ENCODE data around the gene POFUT2.

POFUT2 gene

GRCh38 chr21:45262616-45263015, 25.1 kb downstream of the POFUT2 start:
- Histone ChIP-seq H3K4me2 (ENCODE audit: low read length) (no peak overlapping the region), H4K8ac (ENCODE audit: low read depth, low read length) (no peak overlapping the region), H2BK5ac (ENCODE audit: low read depth, low read length, poor library complexity) (no peak overlapping the region), H3K4me1 (ENCODE audit: control insufficient read depth in 1 of 2, insufficient read depth in 2 of 2, low read length in 2 of 2) (no peaks in the 10 kb centered on the region), H3K36me3 (ENCODE audit: control insufficient read depth in 1 of 2, insufficient read depth in 2 of 2, low read length in 2 of 2) (peaks cover 44 to 52% of the 10 kb centered on the region in 2 experiments), H3K23ac (ENCODE audit: low read length) (no peak overlapping the region), H3K14ac (ENCODE audit: low read length) (no peak overlapping the region), H2AK5ac (ENCODE audit: low read length) (no peak overlapping the region), H3K9me3 (ENCODE audit: insufficient read depth, low read depth, low read length) (peaks cover 3% of the 10 kb centered on the region), H2AFZ (ENCODE audit: insufficient read depth, low read length, poor library complexity) (no peak overlapping the region), H3K27me3 (ENCODE audit: insufficient read depth, low read length) (no peaks in the 10 kb centered on the region), H3K4ac (ENCODE audit: low read depth, low read length) (no peak overlapping the region), H3K79me2 (ENCODE audit: control insufficient read depth, insufficient read depth, low read length, poor library complexity) (no peaks in the 10 kb centered on the region), H2BK120ac (ENCODE audit: insufficient read depth, low read length, poor library complexity) (no peak overlapping the region), H2BK12ac (ENCODE audit: low read length) (no peak overlapping the region), H3K4me3 (ENCODE audit: low read depth, low read length) (no peak overlapping the region), H4K91ac (ENCODE audit: low read depth, low read length) (no peak overlapping the region), H4K12ac (ENCODE audit: low read depth, low read length) (no peak overlapping the region), H3K9ac (ENCODE audit: low read length) (no peak overlapping the region), H3K18ac (ENCODE audit: low read length) (no peak overlapping the region), H3K27ac (ENCODE audit: low read depth, low read length) (no peak overlapping the region), H3K79me1 (ENCODE audit: low read length) (no peaks in the 10 kb centered on the region)
- peak; percentile 85 to 89 for DNase-seq
- WGBS (ENCODE audit: extremely low coverage, insufficient coverage, insufficient read length): no CpG with 5 or more reads among the region's 11 CpGs

- H3K79me2 ChIP-seq (ENCODE audit: control insufficient read depth, insufficient read depth, low read length, poor library complexity): no peaks in the 10 kb centered on the region
These were observed 25.6 kb downstream of the POFUT2 start for GRCh38 chr21:45262041-45262581.

GRCh38 chr21:45261093-45261492, 26.6 kb downstream of the POFUT2 start:
- H2AFZ ChIP-seq (ENCODE audit: insufficient read depth, low read length, poor library complexity): no peak overlapping the region
- H3K27me3 ChIP-seq (ENCODE audit: insufficient read depth, low read length): no peaks in the 10 kb centered on the region
- no peak overlapping the region for H4K12ac ChIP-seq (ENCODE audit: low read depth, low read length)
- WGBS (ENCODE audit: extremely low coverage, insufficient coverage, insufficient read length): no CpG with 5 or more reads among the region's 10 CpGs
- H2BK120ac ChIP-seq (ENCODE audit: insufficient read depth, low read length, poor library complexity): no peak overlapping the region
- H3K79me2 ChIP-seq (ENCODE audit: control insufficient read depth, insufficient read depth, low read length, poor library complexity): no peaks in the 10 kb centered on the region
- H4K91ac ChIP-seq (ENCODE audit: low read depth, low read length): no peak overlapping the region
- no peak overlapping the region for H3K14ac ChIP-seq (ENCODE audit: low read length)
- peaks cover 3% of the 10 kb centered on the region for H3K9me3 ChIP-seq (ENCODE audit: insufficient read depth, low read depth, low read length)
- no peak for DNase-seq
- no peak overlapping the region for H2BK5ac ChIP-seq (ENCODE audit: low read depth, low read length, poor library complexity)
- no peak overlapping the region for H3K18ac ChIP-seq (ENCODE audit: low read length)
- H2BK12ac ChIP-seq (ENCODE audit: low read length): no peak overlapping the region
- no peaks in the 10 kb centered on the region for H3K4me1 ChIP-seq (ENCODE audit: control insufficient read depth in 1 of 2, insufficient read depth in 2 of 2, low read length in 2 of 2)
- H3K27ac ChIP-seq (ENCODE audit: low read depth, low read length): no peak overlapping the region
- no peak overlapping the region for H3K4me3 ChIP-seq (ENCODE audit: low read depth, low read length)
- peaks cover 29 to 36% of the 10 kb centered on the region in 2 experiments for H3K36me3 ChIP-seq (ENCODE audit: control insufficient read depth in 1 of 2, insufficient read depth in 2 of 2, low read length in 2 of 2)
- no peak overlapping the region for H3K23ac ChIP-seq (ENCODE audit: low read length)
- H3K4me2 ChIP-seq (ENCODE audit: low read length): no peak overlapping the region
- no peak overlapping the region for H4K8ac ChIP-seq (ENCODE audit: low read depth, low read length)
- no peak overlapping the region for H3K9ac ChIP-seq (ENCODE audit: low read length)
- no peaks in the 10 kb centered on the region for H3K79me1 ChIP-seq (ENCODE audit: low read length)
- no peak overlapping the region for H2AK5ac ChIP-seq (ENCODE audit: low read length)
- no peak overlapping the region for H3K4ac ChIP-seq (ENCODE audit: low read depth, low read length)

More at GRCh38 chr21:45262041-45262581, 25.6 kb downstream of the POFUT2 start:
- Histone ChIP-seq H3K14ac (ENCODE audit: low read length) (no peak overlapping the region), H3K27ac (ENCODE audit: low read depth, low read length) (no peak overlapping the region), H3K9ac (ENCODE audit: low read length) (no peak overlapping the region), H3K4me3 (ENCODE audit: low read depth, low read length) (no peak overlapping the region), H2AK5ac (ENCODE audit: low read length) (no peak overlapping the region), H3K79me1 (ENCODE audit: low read length) (no peaks in the 10 kb centered on the region), H3K18ac (ENCODE audit: low read length) (no peak overlapping the region), H3K27me3 (ENCODE audit: insufficient read depth, low read length) (no peaks in the 10 kb centered on the region), H3K4me1 (ENCODE audit: control insufficient read depth in 1 of 2, insufficient read depth in 2 of 2, low read length in 2 of 2) (no peaks in the 10 kb centered on the region), H3K36me3 (ENCODE audit: control insufficient read depth in 1 of 2, insufficient read depth in 2 of 2, low read length in 2 of 2) (peaks cover 39 to 47% of the 10 kb centered on the region in 2 experiments), H4K8ac (ENCODE audit: low read depth, low read length) (no peak overlapping the region), H3K23ac (ENCODE audit: low read length) (no peak overlapping the region), H3K4ac (ENCODE audit: low read depth, low read length) (no peak overlapping the region), H4K91ac (ENCODE audit: low read depth, low read length) (no peak overlapping the region), H4K12ac (ENCODE audit: low read depth, low read length) (no peak overlapping the region), H2BK120ac (ENCODE audit: insufficient read depth, low read length, poor library complexity) (no peak overlapping the region), H3K4me2 (ENCODE audit: low read length) (no peak overlapping the region), H2AFZ (ENCODE audit: insufficient read depth, low read length, poor library complexity) (no peak overlapping the region), H2BK12ac (ENCODE audit: low read length) (no peak overlapping the region), H3K9me3 (ENCODE audit: insufficient read depth, low read depth, low read length) (peaks cover 3% of the 10 kb centered on the region), H2BK5ac (ENCODE audit: low read depth, low read length, poor library complexity) (no peak overlapping the region)
- WGBS (ENCODE audit: extremely low coverage, insufficient coverage, insufficient read length): no CpG with 5 or more reads among the region's 7 CpGs
- no peak for DNase-seq

- no CpG with 5 or more reads among the region's 5 CpGs for WGBS (ENCODE audit: extremely low coverage, insufficient coverage, insufficient read length)
- H3K9ac ChIP-seq (ENCODE audit: low read length): no peak overlapping the region
- H4K91ac ChIP-seq (ENCODE audit: low read depth, low read length): no peak overlapping the region
- no peak overlapping the region for H2AK5ac ChIP-seq (ENCODE audit: low read length)
- H3K79me2 ChIP-seq (ENCODE audit: control insufficient read depth, insufficient read depth, low read length, poor library complexity): no peaks in the 10 kb centered on the region
- no peak overlapping the region for H3K4ac ChIP-seq (ENCODE audit: low read depth, low read length)
- H2AFZ ChIP-seq (ENCODE audit: insufficient read depth, low read length, poor library complexity): no peak overlapping the region
- no peaks in the 10 kb centered on the region for H3K4me1 ChIP-seq (ENCODE audit: control insufficient read depth in 1 of 2, insufficient read depth in 2 of 2, low read length in 2 of 2)
- no peak overlapping the region for H4K12ac ChIP-seq (ENCODE audit: low read depth, low read length)
- no peak overlapping the region for H3K27ac ChIP-seq (ENCODE audit: low read depth, low read length)
- no peaks in the 10 kb centered on the region for H3K79me1 ChIP-seq (ENCODE audit: low read length)
- H2BK5ac ChIP-seq (ENCODE audit: low read depth, low read length, poor library complexity): no peak overlapping the region
- no peak overlapping the region for H3K23ac ChIP-seq (ENCODE audit: low read length)
- peaks cover 3% of the 10 kb centered on the region for H3K9me3 ChIP-seq (ENCODE audit: insufficient read depth, low read depth, low read length)
- H3K36me3 ChIP-seq (ENCODE audit: control insufficient read depth in 1 of 2, insufficient read depth in 2 of 2, low read length in 2 of 2): peaks cover 21 to 28% of the 10 kb centered on the region in 2 experiments
- no peak overlapping the region for H2BK120ac ChIP-seq (ENCODE audit: insufficient read depth, low read length, poor library complexity)
- no peak overlapping the region for H4K8ac ChIP-seq (ENCODE audit: low read depth, low read length)
- no peak overlapping the region for H3K4me3 ChIP-seq (ENCODE audit: low read depth, low read length)
- DNase-seq: no peak
- no peak overlapping the region for H3K4me2 ChIP-seq (ENCODE audit: low read length)
- H3K18ac ChIP-seq (ENCODE audit: low read length): no peak overlapping the region
- H2BK12ac ChIP-seq (ENCODE audit: low read length): no peak overlapping the region
- no peak overlapping the region for H3K14ac ChIP-seq (ENCODE audit: low read length)
- no peaks in the 10 kb centered on the region for H3K27me3 ChIP-seq (ENCODE audit: insufficient read depth, low read length)
These were observed 27.4 kb downstream of the POFUT2 start for GRCh38 chr21:45260191-45260825.

Data from trophoblast cell (in vitro differentiated cells and primary cell).